B cell (primary cell): ENCODE measurements around the gene USP44. TPM values are rescaled to one million over a fixed set of nuclear protein-coding genes. Genes with fewer than 3 reads are reported as not detected.

ENCODE experiments used
- ATAC-seq: fragments of 200-7000 bp; cut with Tn5 transposase; one replicate; pipeline ENCODE4 v1.10.0; 2021; ENCODE audit warnings: low read depth, mild to moderate bottlenecking, moderate number of reproducible peaks, moderate library complexity
- CTCF ChIA-PET: fragments of 350-600 bp; sonication (Branson Sonifier 250); formaldehyde crosslinking; loops from one replicate; lab custom pipeline; 2021; ENCODE audit warnings: antibody characterized with exemption, inconsistent platforms; lab: Charles Lee
- POLR2A ChIA-PET: fragments of 350-600 bp; sonication (Branson Sonifier 250); formaldehyde crosslinking; loops from one replicate; lab custom pipeline; 2021; ENCODE audit warnings: antibody characterized with exemption; lab: Charles Lee
- DNase-seq: peaks from one replicate; pipeline ENCODE4 v3.0.0; 2013
- H2AFZ ChIP-seq: 2 replicates; pipeline ENCODE4 v1.6.1; 2012; ENCODE audit warnings: mild to moderate bottlenecking, low read depth, low read length; ENCODE audit not compliant: insufficient read depth, poor library complexity, severe bottlenecking
- H3K27ac ChIP-seq, 2 donors: 1 replicate in 1 of 2; 2 replicates in 1 of 2; pipeline ENCODE4 v1.5.1; 2012 to 2013; ENCODE audit warnings: low read length in 2 of 2, mild to moderate bottlenecking in 2 of 2, moderate library complexity in 1 of 2
- H3K27me3 ChIP-seq, 4 experiments: fragments of 200-600 bp in 1 of 4; sonication (generic) in 1 of 4; replicated peaks in 1 of 4; 1 replicate in 2 of 4; 2 replicates in 2 of 4; pipeline versions ENCODE4 v1.6.1 to v1.7.0; 2013 to 2016; ENCODE audit warnings: low read length in 3 of 4, mild to moderate bottlenecking in 2 of 4, mixed read lengths in 1 of 4, moderate library complexity in 1 of 4; ENCODE audit not compliant: insufficient read depth in 4 of 4, control insufficient read depth in 3 of 4; ENCODE audit errors: control extremely low read depth in 1 of 4
- H3K36me3 ChIP-seq, 2 experiments: replicated peaks in 1 of 2; 1 replicate in 1 of 2; 2 replicates in 1 of 2; pipeline versions ENCODE4 v1.6.1 to v1.7.1; 2013; ENCODE audit warnings: low read length in 1 of 2; ENCODE audit not compliant: insufficient read depth in 2 of 2, control insufficient read depth in 1 of 2; ENCODE audit errors: control extremely low read depth in 1 of 2, extremely low read depth in 1 of 2
- H3K4me1 ChIP-seq, 2 donors: fragments of 200-600 bp in 1 of 2; sonication (generic) in 1 of 2; 1 replicate in 1 of 2; 2 replicates in 1 of 2; pipeline versions ENCODE4 v1.5.1 to v1.6.1; 2013 to 2017; ENCODE audit warnings: low read length in 2 of 2; ENCODE audit not compliant: control insufficient read depth in 2 of 2, insufficient read depth in 2 of 2
- H3K4me2 ChIP-seq: replicated peaks from 2 replicates; pipeline ENCODE3; 2012; ENCODE audit warnings: mild to moderate bottlenecking, low read depth, low read length; ENCODE audit not compliant: poor library complexity, severe bottlenecking
- H3K4me3 ChIP-seq, 5 experiments: fragments of 200-600 bp in 1 of 5; sonication (generic) in 1 of 5; 1 replicate in 3 of 5; 2 replicates in 2 of 5; pipeline versions ENCODE4 v1.5.1 to v1.7.0; 2011 to 2016; ENCODE audit warnings: low read length in 4 of 5, mild to moderate bottlenecking in 4 of 5, low read depth in 2 of 5, control low read depth in 1 of 5, moderate library complexity in 1 of 5; ENCODE audit not compliant: insufficient read depth in 1 of 5; ENCODE audit errors: control extremely low read depth in 1 of 5, extremely low read depth in 1 of 5
- H3K79me2 ChIP-seq: fragments of 200-600 bp; sonication (generic); one replicate; pipeline ENCODE4 v1.6.0; 2016; ENCODE audit warnings: low read length; ENCODE audit not compliant: control insufficient read depth, insufficient read depth
- H3K9ac ChIP-seq: fragments of 200-600 bp; sonication (generic); 2 replicates; pipeline ENCODE4 v1.6.1; 2017; ENCODE audit warnings: mild to moderate bottlenecking, low read length, moderate library complexity
- H3K9me3 ChIP-seq, 3 donors: one replicate each; pipeline versions ENCODE4 v1.6.1 to v1.7.1; 2013; ENCODE audit warnings: low read length in 2 of 3; ENCODE audit not compliant: control insufficient read depth in 2 of 3, insufficient read depth in 1 of 3; ENCODE audit errors: control extremely low read depth in 1 of 3
- H4K20me1 ChIP-seq: 2 replicates; pipeline ENCODE4 v1.6.0; 2012; ENCODE audit warnings: mild to moderate bottlenecking, low read length; ENCODE audit not compliant: insufficient read depth, control insufficient read depth, poor library complexity, severe bottlenecking
- H3K27ac Mint-ChIP-seq: one replicate; pipeline ENCODE4 v1.8.0; 2021; ENCODE audit warnings: mixed read lengths
- H3K27me3 Mint-ChIP-seq: one replicate; pipeline ENCODE4 v1.8.0; 2021; ENCODE audit warnings: mixed read lengths
- H3K4me1 Mint-ChIP-seq: one replicate; pipeline ENCODE4 v1.8.0; 2021; ENCODE audit warnings: mixed read lengths
- H3K4me3 Mint-ChIP-seq: one replicate; pipeline ENCODE4 v1.8.0; 2021; ENCODE audit warnings: mixed read lengths
- H3K9me3 Mint-ChIP-seq: one replicate; pipeline ENCODE4 v1.8.0; 2022; ENCODE audit warnings: mixed read lengths; ENCODE audit not compliant: insufficient read depth
- CTCF ChIP-seq: fragments of 200-600 bp; IDR thresholded peaks from one replicate; pipeline ENCODE4 v1.8.0; 2022; ENCODE audit warnings: antibody characterized with exemption, mild to moderate bottlenecking
- EZH2 ChIP-seq: IDR thresholded peaks from 2 replicates; pipeline ENCODE4 v1.6.1; 2012; ENCODE audit warnings: borderline replicate concordance, low read depth, mild to moderate bottlenecking, moderate library complexity, low read length; ENCODE audit not compliant: insufficient read depth, poor library complexity, severe bottlenecking
- WGBS: methylation state at CpG from one replicate; pipeline ENCODE4 v1.1.5; 2013; ENCODE audit warnings: missing lambda C conversion rate; ENCODE audit not compliant: insufficient coverage; 5-methylcytosine and 5-hydroxymethylcytosine counted together
- intact Hi-C: fragments of 100-400 bp; cut with micrococcal nuclease; formaldehyde crosslinking; loops from one replicate; pipeline ENCODE4 v1.10.0; 2022
- polyA plus RNA-seq: library from polyadenylated mRNA; depleted of rRNA; stranded (reverse); fragments of >200 nt; gene quantifications from 2 replicates; pipeline ENCODE4 v1.2.3, GENCODE V29; 2012
- total RNA-seq, 2 donors: library from RNA; stranded (reverse); fragments of 120-200 nt in 1 of 2; gene quantifications; 1 replicate in 1 of 2; 2 replicates in 1 of 2; pipeline versions ENCODE4 v1.2.3 to v1.2.4, GENCODE V29; 2013 to 2022

Gene USP44
- total and polyA plus RNA-seq, 2 donors (not counting 1 experiment from before 2014, with no cell fraction given), result 2.5 to 7.1 TPM

DNA sequence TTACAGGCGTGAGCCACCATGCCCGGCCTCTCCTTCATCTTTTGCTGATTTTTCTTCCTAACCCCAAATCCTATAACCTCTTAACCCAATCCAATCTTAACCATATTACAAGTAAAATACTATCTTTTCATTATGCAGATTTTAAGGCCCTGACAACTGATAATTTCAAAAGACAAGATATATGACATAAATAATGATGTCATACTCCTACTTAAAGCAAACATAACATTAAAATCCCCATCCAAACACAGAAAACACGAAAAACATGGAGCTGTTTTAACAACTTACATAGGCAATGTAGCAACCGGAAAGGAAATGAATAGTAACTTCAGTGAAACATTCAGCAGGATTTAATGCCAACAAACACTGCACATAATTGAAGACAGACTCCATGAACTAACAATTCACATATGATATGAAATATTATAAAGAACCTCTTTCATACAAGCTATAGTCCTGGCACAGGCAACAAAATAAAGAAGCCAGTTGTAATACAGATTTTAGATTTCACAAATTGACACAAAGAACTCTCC, 21.5 kb downstream of the USP44 start:
- no peaks in the 10 kb centered on the region for H3K79me2 ChIP-seq
- no peak for TF ChIP-seq CTCF
- no peak for TF ChIP-seq EZH2
- no peak overlapping the region for H3K4me3 ChIP-seq
- no peaks in the 10 kb centered on the region for H3K27me3 Mint-ChIP-seq
- no peaks in the 10 kb centered on the region for H3K4me1 ChIP-seq
- no peak overlapping the region for H2AFZ ChIP-seq
- peaks cover 1% of the 10 kb centered on the region for H3K4me1 Mint-ChIP-seq
- no peak overlapping the region for H3K27ac ChIP-seq
- H3K9ac ChIP-seq, result no peak overlapping the region
- no peak overlapping the region for H3K4me3 Mint-ChIP-seq
- no peaks in the 10 kb centered on the region for H3K27me3 ChIP-seq
- no peak overlapping the region for H3K4me2 ChIP-seq
- no peaks in the 10 kb centered on the region for H3K9me3 Mint-ChIP-seq
- ATAC-seq (no peak), DNase-seq (no peak)
- WGBS, result 93% methylated on average over 2 of the region's 4 CpGs
- no peak overlapping the region for H3K27ac Mint-ChIP-seq
- intact Hi-C loops, result loop anchor here (5.0 kb wide), 1 partner anchor 457 kb away; the partner anchor contains the start of gene NR2C1
- no peaks in the 10 kb centered on the region for H4K20me1 ChIP-seq
- H3K9me3 ChIP-seq, result no peaks in the 10 kb centered on the region
- ChIA-PET CTCF (interaction anchor here (1.2 to 2.0 kb wide), 2 partner anchors 9 to 413 kb away, joined by 4 to 6 read pairs; no protein-coding TSS in a partner anchor), POLR2A (no interaction called here)
- no peaks in the 10 kb centered on the region for H3K36me3 ChIP-seq

GRCh38 chr12:95528431-95528830, 22.8 kb downstream of the USP44 start:
- Mint-ChIP-seq H3K27ac (no peak overlapping the region), H3K4me3 (no peak overlapping the region), H3K9me3 (no peaks in the 10 kb centered on the region), H3K4me1 (no peaks in the 10 kb centered on the region), H3K27me3 (no peaks in the 10 kb centered on the region)
- POLR2A ChIA-PET, result no interaction called here
- Histone ChIP-seq H3K27ac (no peak overlapping the region), H4K20me1 (no peaks in the 10 kb centered on the region), H2AFZ (no peak overlapping the region), H3K4me1 (no peaks in the 10 kb centered on the region), H3K79me2 (no peaks in the 10 kb centered on the region), H3K4me3 (no peak overlapping the region), H3K9ac (no peak overlapping the region), H3K9me3 (no peaks in the 10 kb centered on the region), H3K4me2 (no peak overlapping the region), H3K27me3 (no peaks in the 10 kb centered on the region), H3K36me3 (no peaks in the 10 kb centered on the region)
- 93% methylated on average over 3 of the region's 4 CpGs for WGBS
- intact Hi-C loops, result no loop called here
- TF ChIP-seq EZH2, result no peak
- no peak for TF ChIP-seq CTCF
- no peak for DNase-seq
- ATAC-seq, result no peak
- CTCF ChIA-PET, result interaction anchor here (2.0 kb wide), 1 partner anchor 411 kb away, joined by 6 read pairs; no protein-coding TSS in a partner anchor
